ENCODE results near the gene TXLNG.
"Not testable (repeated sequence)": the region's sequence is repeated elsewhere in the genome, so short reads cannot be mapped to it uniquely, and the experiment has no call there.

TXLNG gene

DNA sequence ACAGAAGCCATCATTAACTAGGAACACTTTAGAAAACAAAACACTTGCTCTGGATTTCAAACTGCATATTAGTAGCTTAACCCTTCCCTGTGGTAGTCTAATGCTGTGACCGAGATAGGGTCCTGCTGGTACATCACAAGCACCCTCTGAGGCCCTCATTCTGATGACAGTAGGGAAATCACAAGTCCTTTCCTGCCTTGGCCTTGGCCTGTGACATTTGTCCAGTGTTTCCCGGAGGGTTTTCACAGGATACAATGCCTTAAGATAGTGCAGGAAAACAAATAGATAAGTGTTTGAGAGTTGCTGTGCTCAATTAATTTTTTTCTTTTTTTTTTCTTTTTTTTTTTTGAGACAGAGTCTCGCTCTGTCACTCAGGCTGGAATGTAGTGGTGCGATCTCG, 37.8 kb upstream of the TXLNG start:
- no peak for DNase-seq (ENCODE audit: low read depth)
- H3K4me3 ChIP-seq (ENCODE audit: control insufficient read depth, low read depth, low read length), result no peak overlapping the region
- TF ChIP-seq, protein P1, sequence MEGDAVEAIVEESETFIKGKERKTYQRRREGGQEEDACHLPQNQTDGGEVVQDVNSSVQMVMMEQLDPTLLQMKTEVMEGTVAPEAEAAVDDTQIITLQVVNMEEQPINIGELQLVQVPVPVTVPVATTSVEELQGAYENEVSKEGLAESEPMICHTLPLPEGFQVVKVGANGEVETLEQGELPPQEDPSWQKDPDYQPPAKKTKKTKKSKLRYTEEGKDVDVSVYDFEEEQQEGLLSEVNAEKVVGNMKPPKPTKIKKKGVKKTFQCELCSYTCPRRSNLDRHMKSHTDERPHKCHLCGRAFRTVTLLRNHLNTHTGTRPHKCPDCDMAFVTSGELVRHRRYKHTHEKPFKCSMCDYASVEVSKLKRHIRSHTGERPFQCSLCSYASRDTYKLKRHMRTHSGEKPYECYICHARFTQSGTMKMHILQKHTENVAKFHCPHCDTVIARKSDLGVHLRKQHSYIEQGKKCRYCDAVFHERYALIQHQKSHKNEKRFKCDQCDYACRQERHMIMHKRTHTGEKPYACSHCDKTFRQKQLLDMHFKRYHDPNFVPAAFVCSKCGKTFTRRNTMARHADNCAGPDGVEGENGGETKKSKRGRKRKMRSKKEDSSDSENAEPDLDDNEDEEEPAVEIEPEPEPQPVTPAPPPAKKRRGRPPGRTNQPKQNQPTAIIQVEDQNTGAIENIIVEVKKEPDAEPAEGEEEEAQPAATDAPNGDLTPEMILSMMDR (IDR thresholded peaks at IDR 0.05; ENCODE audit: control insufficient read depth, insufficient read depth, low read depth, low read length, missing control alignments), result no peak

DNA sequence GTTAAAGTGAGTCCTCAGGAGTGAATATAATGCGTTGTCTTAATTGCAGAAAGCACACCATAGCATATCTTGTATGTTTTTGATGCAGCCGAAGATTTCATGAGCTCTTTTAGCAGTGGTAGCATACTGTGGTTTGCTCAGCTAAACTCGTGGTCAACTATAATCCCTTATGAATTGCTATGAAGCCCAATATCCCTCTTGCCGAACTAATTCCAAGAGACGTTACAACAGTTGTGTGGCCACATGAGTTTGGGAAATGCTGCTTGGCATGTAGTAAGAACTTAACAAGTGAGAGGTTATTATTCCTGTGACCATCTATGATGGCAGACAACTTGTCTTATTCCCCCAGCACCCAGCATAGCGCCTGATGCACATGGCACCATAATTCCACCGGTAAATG, 36.1 kb upstream of the TXLNG start:
- no peak overlapping the region for H3K4me3 ChIP-seq (ENCODE audit: control insufficient read depth, low read depth, low read length)
- no peak for DNase-seq (ENCODE audit: low read depth)
- TF ChIP-seq, protein P1 (IDR thresholded peaks at IDR 0.05; ENCODE audit: control insufficient read depth, insufficient read depth, low read depth, low read length, missing control alignments), result no peak

DNA sequence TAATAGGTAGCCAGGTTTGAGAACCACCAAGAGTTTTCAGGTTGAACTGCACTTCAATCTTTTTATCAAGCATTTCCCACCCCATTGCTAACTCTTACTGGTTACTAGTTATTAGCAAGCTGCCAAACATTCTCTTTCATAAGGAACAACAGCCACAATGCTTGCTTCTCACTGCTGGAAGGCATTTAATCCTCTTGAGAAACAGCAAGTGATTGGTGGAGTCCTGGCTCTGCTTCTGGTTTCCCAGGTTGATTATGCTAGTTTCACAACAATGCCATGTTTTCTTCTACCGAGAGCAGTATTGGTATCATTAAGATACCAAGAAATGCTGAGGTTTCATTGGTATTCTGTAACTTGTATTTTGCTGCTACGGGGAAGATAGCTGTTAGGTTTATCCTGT, 32.2 kb upstream of the TXLNG start:
- TF ChIP-seq, protein P1 (IDR thresholded peaks at IDR 0.05; ENCODE audit: control insufficient read depth, insufficient read depth, low read depth, low read length, missing control alignments), result no peak
- no peak overlapping the region for H3K4me3 ChIP-seq (ENCODE audit: control insufficient read depth, low read depth, low read length)
- DNase-seq (ENCODE audit: low read depth), result no peak

DNA sequence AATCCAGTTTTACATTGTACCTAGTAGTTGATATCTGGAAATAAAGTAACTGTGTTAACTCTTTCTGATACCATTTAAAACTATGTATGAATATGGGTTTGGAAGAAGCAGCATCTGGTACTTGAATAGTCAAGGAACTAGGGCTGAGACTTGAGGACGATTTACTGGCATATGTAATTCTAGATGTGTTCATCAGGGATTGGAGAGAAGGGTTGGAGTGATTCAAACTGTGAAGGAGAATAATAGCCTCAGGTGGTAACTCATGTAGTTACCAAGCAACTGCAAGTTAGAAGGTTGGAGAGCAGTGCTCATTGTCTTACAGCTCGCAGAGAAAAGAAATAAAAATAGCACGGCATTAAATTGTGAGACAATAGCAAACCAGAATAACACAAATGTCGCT, 29.5 kb upstream of the TXLNG start:
- no peak for DNase-seq (ENCODE audit: low read depth)
- TF ChIP-seq, protein P1 (IDR thresholded peaks at IDR 0.05; ENCODE audit: control insufficient read depth, insufficient read depth, low read depth, low read length, missing control alignments), result no peak

DNA sequence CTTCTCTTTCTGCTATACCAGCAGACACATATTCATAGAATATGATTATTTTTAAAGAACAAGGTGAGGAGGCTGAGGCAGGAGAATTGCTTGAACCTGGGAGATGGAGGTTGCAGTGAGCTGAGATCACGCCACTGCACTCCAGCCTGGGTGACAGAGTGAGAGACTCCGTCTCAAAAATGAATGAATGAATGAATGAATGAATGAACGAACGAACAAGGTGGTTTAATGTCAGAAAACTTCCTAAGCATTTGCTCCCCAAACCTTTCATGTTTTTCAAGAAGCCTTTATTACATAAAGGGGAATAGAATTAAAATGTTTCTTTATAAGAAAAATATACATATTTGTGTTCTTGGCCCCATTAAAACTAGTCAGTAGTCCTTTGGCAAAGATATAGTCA, 24.8 kb upstream of the TXLNG start:
- H3K4me3 ChIP-seq (ENCODE audit: control insufficient read depth, low read depth, low read length); DNase-seq (ENCODE audit: low read depth): not testable (repeated sequence)

More for the DNA sequence above, 29.5 kb upstream of the TXLNG start:
- no peak overlapping the region for H3K4me3 ChIP-seq (ENCODE audit: control insufficient read depth, low read depth, low read length)

- TF ChIP-seq, protein P1 (IDR thresholded peaks at IDR 0.05; ENCODE audit: control insufficient read depth, insufficient read depth, low read depth, low read length, missing control alignments), result no peak
- no peak for DNase-seq (ENCODE audit: low read depth)
- no peak overlapping the region for H3K4me3 ChIP-seq (ENCODE audit: control insufficient read depth, low read depth, low read length)
Measured at GRCh38 chrX:16762579-16762978, 23.7 kb upstream of the TXLNG start.

- DNase-seq (ENCODE audit: low read depth), result no peak
- no peak overlapping the region for H3K4me3 ChIP-seq (ENCODE audit: control insufficient read depth, low read depth, low read length)
- TF ChIP-seq, protein P1 (IDR thresholded peaks at IDR 0.05; ENCODE audit: control insufficient read depth, insufficient read depth, low read depth, low read length, missing control alignments), result no peak
Measured at GRCh38 chrX:16765594-16765993, 20.7 kb upstream of the TXLNG start.

All from AG09309 (cell line).